ENCODE data around the gene MT1F.

GRCh38 chr16:56637814-56638750, 19.7 kb upstream of the MT1F start, which contains the start of gene MT1A:
- TF ChIP-seq EZH2 (IDR thresholded peaks at IDR 0.05; ENCODE audit: low read length, unreplicated experiment), result no peak
- TF ChIP-seq EZH2phosphoT487 (IDR thresholded peaks at IDR 0.05; ENCODE audit: borderline replicate concordance, low read length), result no peak
- TF ChIP-seq CTCF (conservative IDR thresholded peaks at IDR 0.05; ENCODE audit: low read depth, low read length), result no peak
